Fibroblast of lung (primary cell): ENCODE data around the gene ATRN. TPM values are rescaled to one million over a fixed set of nuclear protein-coding genes. Genes with fewer than 3 reads are reported as not detected.

ENCODE experiments used
- DNase-seq, 2 donors: peaks; one replicate each; pipeline versions ENCODE4 v3.0.0 to v3.0.0-alpha.2; 2010; ENCODE audit warnings: low read depth in 2 of 2
- H2AFZ ChIP-seq: 2 replicates; pipeline ENCODE4 v1.5.1; 2012; ENCODE audit warnings: low read length, control low read depth, inconsistent platforms
- H3K27ac ChIP-seq: 2 replicates; pipeline ENCODE4 v1.5.1; 2011; ENCODE audit warnings: low read length, control low read depth; ENCODE audit not compliant: insufficient read depth
- H3K27me3 ChIP-seq: 2 replicates; pipeline ENCODE4 v1.5.1; 2011; ENCODE audit warnings: mild to moderate bottlenecking, low read length; ENCODE audit not compliant: control insufficient read depth, insufficient read depth
- H3K36me3 ChIP-seq: 2 replicates; pipeline ENCODE4 v1.5.1; 2011; ENCODE audit warnings: low read length; ENCODE audit not compliant: control insufficient read depth, insufficient read depth
- H3K4me1 ChIP-seq: 2 replicates; pipeline ENCODE4 v1.5.1; 2011; ENCODE audit warnings: low read length; ENCODE audit not compliant: control insufficient read depth, insufficient read depth; ENCODE audit errors: extremely low read depth
- H3K4me2 ChIP-seq: 2 replicates; pipeline ENCODE4 v1.5.1; 2011; ENCODE audit warnings: low read length, control low read depth; ENCODE audit not compliant: insufficient read depth; ENCODE audit errors: extremely low read depth
- H3K4me3 ChIP-seq, 4 experiments: fragments of 200-600 bp in 1 of 4; sonication (generic) in 1 of 4; replicated peaks in 1 of 4; 2 replicates each; pipeline ENCODE4 v1.5.1; 2011 to 2016; ENCODE audit warnings: low read length in 4 of 4, low read depth in 3 of 4, mild to moderate bottlenecking in 3 of 4, control low read depth in 2 of 4, inconsistent platforms in 1 of 4, mixed read lengths in 1 of 4; ENCODE audit not compliant: insufficient read depth in 1 of 4; ENCODE audit errors: control extremely low read depth in 1 of 4
- H3K79me2 ChIP-seq: 2 replicates; pipeline ENCODE4 v1.5.1; 2012; ENCODE audit warnings: mild to moderate bottlenecking, low read length, inconsistent platforms; ENCODE audit not compliant: control insufficient read depth, insufficient read depth
- H3K9ac ChIP-seq: 2 replicates; pipeline ENCODE4 v1.5.1; 2011; ENCODE audit warnings: mild to moderate bottlenecking, low read length, control low read depth; ENCODE audit not compliant: insufficient read depth
- H3K9me3 ChIP-seq: 2 replicates; pipeline ENCODE4 v1.5.1; 2012; ENCODE audit warnings: low read depth, low read length; ENCODE audit not compliant: control insufficient read depth, insufficient read depth
- H4K20me1 ChIP-seq: 2 replicates; pipeline ENCODE4 v1.5.1; 2011; ENCODE audit warnings: low read length; ENCODE audit not compliant: control insufficient read depth, insufficient read depth; ENCODE audit errors: extremely low read depth
- EZH2 ChIP-seq: IDR thresholded peaks from 2 replicates; pipeline ENCODE4 v1.5.1; 2012; ENCODE audit warnings: low read length, control low read depth, mild to moderate bottlenecking; ENCODE audit errors: missing control alignments
- polyA plus RNA-seq, 2 donors: library from polyadenylated mRNA; depleted of rRNA in 1 of 2; stranded (reverse) in 1 of 2; unstranded in 1 of 2; fragments of >200 nt; gene quantifications; 2 replicates each; pipeline ENCODE4 v1.2.1, GENCODE V29; 2011 to 2012; ENCODE audit warnings: missing spikeins in 1 of 2
- total RNA-seq: library from RNA; depleted of rRNA; stranded (reverse); fragments of >200 nt; gene quantifications from 2 replicates; pipeline ENCODE4 v1.2.1, GENCODE V29; 2014
- TF ChIP-seq, protein P1 (sequence below), 2 donors: IDR thresholded peaks in 1 of 2; conservative IDR thresholded peaks in 1 of 2; 1 replicate in 1 of 2; 2 replicates in 1 of 2; pipeline ENCODE4 v1.5.1; 2011 to 2012; ENCODE audit warnings: low read length in 2 of 2, control low read depth in 1 of 2, inconsistent platforms in 1 of 2, low read depth in 1 of 2, mild to moderate bottlenecking in 1 of 2

Gene ATRN
- total and polyA plus RNA-seq, 2 donors (not counting 1 experiment from before 2014, with no cell fraction given) = 30.6 to 48.8 TPM

DNA sequence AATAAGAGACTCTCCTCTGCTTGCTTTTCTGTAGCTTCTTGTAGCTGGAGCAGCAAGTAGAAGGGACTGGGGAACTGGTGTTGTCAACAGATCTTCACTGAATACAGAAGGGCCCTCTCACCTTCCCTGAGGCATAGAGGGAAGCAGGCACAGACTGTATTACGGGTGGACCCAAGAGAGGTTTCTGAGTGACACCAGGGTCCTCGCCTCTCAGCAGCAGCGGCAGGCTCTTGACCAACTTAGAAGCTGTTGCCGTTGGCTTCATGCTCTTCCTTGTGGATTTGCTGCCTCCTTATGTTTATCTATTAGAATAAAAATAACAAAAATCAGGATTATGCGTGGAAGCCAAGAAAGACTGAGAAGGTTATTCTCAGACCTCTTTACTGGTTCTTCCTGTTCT lies 160.7 kb downstream of the ATRN start:
- Histone ChIP-seq H3K4me1 (no peaks in the 10 kb centered on the region), H3K4me3 (no peak overlapping the region), H3K27ac (no peak overlapping the region), H3K79me2 (no peaks in the 10 kb centered on the region), H3K9ac (no peak overlapping the region), H3K27me3 (no peaks in the 10 kb centered on the region), H3K4me2 (no peak overlapping the region), H3K36me3 (no peaks in the 10 kb centered on the region), H2AFZ (no peak overlapping the region), H3K9me3 (no peaks in the 10 kb centered on the region), H4K20me1 (no peaks in the 10 kb centered on the region)
- TF ChIP-seq, protein P1, sequence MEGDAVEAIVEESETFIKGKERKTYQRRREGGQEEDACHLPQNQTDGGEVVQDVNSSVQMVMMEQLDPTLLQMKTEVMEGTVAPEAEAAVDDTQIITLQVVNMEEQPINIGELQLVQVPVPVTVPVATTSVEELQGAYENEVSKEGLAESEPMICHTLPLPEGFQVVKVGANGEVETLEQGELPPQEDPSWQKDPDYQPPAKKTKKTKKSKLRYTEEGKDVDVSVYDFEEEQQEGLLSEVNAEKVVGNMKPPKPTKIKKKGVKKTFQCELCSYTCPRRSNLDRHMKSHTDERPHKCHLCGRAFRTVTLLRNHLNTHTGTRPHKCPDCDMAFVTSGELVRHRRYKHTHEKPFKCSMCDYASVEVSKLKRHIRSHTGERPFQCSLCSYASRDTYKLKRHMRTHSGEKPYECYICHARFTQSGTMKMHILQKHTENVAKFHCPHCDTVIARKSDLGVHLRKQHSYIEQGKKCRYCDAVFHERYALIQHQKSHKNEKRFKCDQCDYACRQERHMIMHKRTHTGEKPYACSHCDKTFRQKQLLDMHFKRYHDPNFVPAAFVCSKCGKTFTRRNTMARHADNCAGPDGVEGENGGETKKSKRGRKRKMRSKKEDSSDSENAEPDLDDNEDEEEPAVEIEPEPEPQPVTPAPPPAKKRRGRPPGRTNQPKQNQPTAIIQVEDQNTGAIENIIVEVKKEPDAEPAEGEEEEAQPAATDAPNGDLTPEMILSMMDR (conservative IDR thresholded peaks at IDR 0.05 in 1 of 2, IDR thresholded peaks at IDR 0.05 in 1 of 2; ENCODE audit: low read depth in 1 of 2, low read length in 2 of 2) = no peak
- TF ChIP-seq EZH2 = no peak
- DNase-seq = no peak

DNA sequence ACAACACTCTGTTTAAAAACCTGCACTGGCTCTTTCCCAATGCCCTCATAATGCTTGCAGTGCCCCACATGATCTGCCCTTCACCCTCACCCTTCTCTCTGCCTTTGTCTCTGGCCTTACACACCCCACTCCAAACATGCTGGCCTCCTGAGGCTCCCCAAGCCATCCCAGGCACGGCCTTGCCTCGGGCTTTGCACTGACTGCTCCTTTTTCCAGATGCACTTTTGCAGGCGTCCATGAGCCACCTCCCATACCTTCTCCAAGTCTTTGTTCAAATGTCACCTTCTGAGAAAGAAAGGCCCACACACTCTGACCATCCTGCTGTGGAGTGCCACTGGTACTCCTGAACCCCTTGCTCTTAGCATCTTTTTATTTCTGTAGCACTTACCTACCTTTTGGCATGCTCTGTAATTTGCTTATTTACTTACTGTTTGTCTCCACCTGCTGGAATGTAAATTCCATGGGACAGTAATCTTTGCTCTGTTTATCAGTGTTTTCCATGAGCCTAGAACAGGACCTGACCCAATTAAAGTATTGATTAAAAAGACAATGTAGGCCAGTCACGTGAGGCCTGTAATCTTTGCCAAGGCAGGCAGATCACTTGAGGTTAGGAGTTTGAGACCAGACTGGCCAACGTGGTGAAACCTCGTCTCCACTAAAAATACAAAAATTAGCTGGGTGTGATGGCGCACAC lies 161.6 kb downstream of the ATRN start:
- DNase-seq = no peak
- Histone ChIP-seq H3K36me3 (no peaks in the 10 kb centered on the region), H3K9me3 (no peaks in the 10 kb centered on the region), H3K9ac (peak overlapping the region; percentile 7), H3K27ac (no peak overlapping the region), H2AFZ (no peak overlapping the region), H3K79me2 (no peaks in the 10 kb centered on the region), H4K20me1 (no peaks in the 10 kb centered on the region), H3K4me2 (no peak overlapping the region), H3K4me1 (no peaks in the 10 kb centered on the region), H3K27me3 (no peaks in the 10 kb centered on the region), H3K4me3 (no peak overlapping the region)
- TF ChIP-seq, protein P1 (conservative IDR thresholded peaks at IDR 0.05 in 1 of 2, IDR thresholded peaks at IDR 0.05 in 1 of 2; ENCODE audit: low read depth in 1 of 2, low read length in 2 of 2) = no peak
- no peak for TF ChIP-seq EZH2

DNA sequence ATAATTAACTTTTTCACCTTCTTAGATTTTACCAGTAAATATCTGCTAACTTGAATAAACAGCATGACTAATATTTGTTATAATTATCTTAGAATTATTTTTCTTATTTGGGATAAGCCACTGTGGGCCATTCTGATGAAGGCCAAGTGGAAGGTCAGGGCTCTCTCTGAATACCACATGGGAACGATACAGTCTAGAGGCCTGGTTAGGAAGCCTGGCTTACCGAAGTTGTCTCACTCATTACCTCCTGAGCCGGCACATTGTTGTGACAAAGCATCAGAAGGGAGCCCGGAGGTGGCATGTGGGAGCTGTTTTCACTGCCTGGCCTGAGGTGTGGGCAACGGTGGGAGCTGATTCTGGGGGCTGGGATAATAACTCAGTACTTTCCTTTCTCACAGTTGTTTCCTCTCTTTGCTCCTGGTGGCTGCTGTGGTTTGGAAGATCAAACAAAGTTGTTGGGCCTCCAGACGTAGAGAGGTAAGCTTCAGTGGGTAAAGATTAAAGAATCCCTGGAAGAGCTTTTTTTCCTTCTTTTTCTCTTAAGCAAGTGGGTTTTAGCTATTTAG lies 163.2 kb downstream of the ATRN start:
- Histone ChIP-seq H3K79me2 (no peaks in the 10 kb centered on the region), H3K9me3 (no peaks in the 10 kb centered on the region), H3K9ac (no peak overlapping the region), H3K27me3 (no peaks in the 10 kb centered on the region), H3K27ac (no peak overlapping the region), H4K20me1 (no peaks in the 10 kb centered on the region), H3K4me3 (no peak overlapping the region), H3K4me2 (no peak overlapping the region), H3K4me1 (no peaks in the 10 kb centered on the region), H3K36me3 (no peaks in the 10 kb centered on the region), H2AFZ (no peak overlapping the region)
- DNase-seq = no peak
- TF ChIP-seq, protein P1 (conservative IDR thresholded peaks at IDR 0.05 in 1 of 2, IDR thresholded peaks at IDR 0.05 in 1 of 2; ENCODE audit: low read depth in 1 of 2, low read length in 2 of 2) = no peak
- TF ChIP-seq EZH2 = no peak
